ENCODE measurements around the gene UQCRH.

GRCh38 chr1:46343705-46344104, 40.2 kb downstream of the UQCRH start:
- TF ChIP-seq CTCF (IDR thresholded peaks at IDR 0.05; ENCODE audit: low read depth, low read length) (no peak), EZH2phosphoT487 (IDR thresholded peaks at IDR 0.05; ENCODE audit: low read depth) (no peak)

All from OCI-LY3 (cell line).